GM18873 (cell line): ENCODE measurements around the gene ITGAE.

ENCODE experiments used
- ATAC-seq: cut with Tn5 transposase; IDR thresholded peaks from one replicate; pipeline ENCODE4 v1.9.1; 2021; ENCODE audit warnings: mild to moderate bottlenecking, moderate library complexity, moderate number of reproducible peaks; ENCODE audit not compliant: unreplicated experiment, low FRiP score

The ITGAE gene

GRCh38 chr17:3678095-3678820 is 122.7 kb downstream of the ITGAE start:
- ATAC-seq = no peak

- ATAC-seq = no peak
Measured at GRCh38 chr17:3675886-3676285, 125.1 kb downstream of the ITGAE start.

GRCh38 chr17:3672571-3672970 is 128.4 kb downstream of the ITGAE start:
- ATAC-seq = no peak

GRCh38 chr17:3669548-3669947 is 131.4 kb downstream of the ITGAE start:
- no peak for ATAC-seq

- no peak for ATAC-seq
Measured at GRCh38 chr17:3669085-3669347, 132.0 kb downstream of the ITGAE start.

- ATAC-seq = peak; percentile 74
Measured at GRCh38 chr17:3668279-3669084, 132.5 kb downstream of the ITGAE start, which contains the start of the genes EMC6 and TAX1BP3. Gene EMC6, plus strand, starts transcription at chr17:3668812. Its CDS starts 335 bp downstream, at chr17:3669147. Gene TAX1BP3, minus strand, starts transcription at chr17:3668578. Its CDS starts 52 bp downstream, at chr17:3668526.

GRCh38 chr17:3667366-3668278 is 133.4 kb downstream of the ITGAE start:
- peak; percentile 6 for ATAC-seq

- no peak for ATAC-seq
Measured at GRCh38 chr17:3666516-3666915, 134.5 kb downstream of the ITGAE start.

GRCh38 chr17:3665834-3666233 is 135.2 kb downstream of the ITGAE start:
- ATAC-seq = no peak
